GM12878 (cell line): ENCODE measurements around the gene SLC1A2. TPM values are rescaled to one million over a fixed set of nuclear protein-coding genes. Genes with fewer than 3 reads are reported as not detected.

Experiments used
- ATAC-seq: fragments of 200-7000 bp; cut with Tn5 transposase; 3 replicates; pipeline ENCODE4 v1.9.1; 2020; ENCODE audit warnings: mild to moderate bottlenecking, moderate library complexity
- BruUV-seq: library from RNA; stranded (reverse); fragments of 400-500 nt; replicated peaks from 2 replicates; lab custom pipeline; 2021; lab: Mats Ljungman, UMichigan
- CTCF ChIA-PET: fragments of 300-600 bp; sonication (Branson Sonifier 250); formaldehyde crosslinking; extraction: SDS; loops from one replicate; lab custom pipeline; 2021; ENCODE audit warnings: inconsistent platforms; lab: Yijun Ruan, JAX
- POLR2A ChIA-PET: fragments of 350-600 bp; formaldehyde crosslinking; extraction: SDS; loops from one replicate; lab custom pipeline; 2021; ENCODE audit warnings: inconsistent platforms; lab: Charles Lee
- RAD21 ChIA-PET: fragments of 300-600 bp; sonication (Branson Sonifier 250); formaldehyde crosslinking; loops from one replicate; lab custom pipeline; 2023; ENCODE audit warnings: antibody characterized with exemption; ENCODE audit not compliant: unreplicated experiment; lab: Charles Lee
- SMC1A ChIA-PET: fragments of 300-600 bp; sonication (Branson Sonifier 250); formaldehyde crosslinking; loops from one replicate; lab custom pipeline; 2023; ENCODE audit not compliant: unreplicated experiment, uncharacterized antibody; lab: Charles Lee
- DNase-seq: peaks from one replicate; pipeline ENCODE4 v3.0.0-alpha.2; 2011; ENCODE audit warnings: low read depth, low spot score
- FAIRE-seq: peaks from 3 replicates; lab custom pipeline; 2011; peaks lifted over from hg19 to GRCh38; lab: Jason Lieb, UNC
- H2AFZ ChIP-seq: 2 replicates; pipeline ENCODE4 v1.6.0; 2011; ENCODE audit warnings: low read depth, low read length, control low read depth; ENCODE audit not compliant: control insufficient read depth
- H3K27ac ChIP-seq: 2 replicates; pipeline ENCODE4 v1.5.1; 2011; ENCODE audit warnings: control low read depth; ENCODE audit not compliant: control insufficient read depth, insufficient read depth
- H3K27me3 ChIP-seq, 2 experiments: replicated peaks in 1 of 2; 2 replicates each; pipeline versions ENCODE4 v1.6.0 to v1.6.1; 2011; ENCODE audit warnings: low read length in 1 of 2; ENCODE audit not compliant: control insufficient read depth in 2 of 2, insufficient read depth in 2 of 2
- H3K36me3 ChIP-seq, 2 experiments: 2 replicates each; pipeline ENCODE4 v1.5.1; 2011; ENCODE audit warnings: low read length in 1 of 2; ENCODE audit not compliant: control insufficient read depth in 2 of 2, insufficient read depth in 2 of 2
- H3K4me1 ChIP-seq: 2 replicates; pipeline ENCODE4 v1.6.1; 2011; ENCODE audit warnings: mild to moderate bottlenecking, low read length, moderate library complexity, mixed read lengths; ENCODE audit not compliant: control insufficient read depth, insufficient read depth
- H3K4me2 ChIP-seq: 2 replicates; pipeline ENCODE4 v1.6.0; 2011; ENCODE audit warnings: control low read depth; ENCODE audit not compliant: control insufficient read depth, insufficient read depth
- H3K4me3 ChIP-seq: fragments of 200-600 bp; sonication (generic); 2 replicates; pipeline ENCODE4 v1.5.1; 2016
- H3K79me2 ChIP-seq: 2 replicates; pipeline ENCODE4 v1.6.0; 2011; ENCODE audit warnings: low read length; ENCODE audit not compliant: control insufficient read depth, insufficient read depth
- H3K9ac ChIP-seq: 2 replicates; pipeline ENCODE4 v1.8.0; 2011; ENCODE audit warnings: low read length, control low read depth, mixed read lengths; ENCODE audit not compliant: control insufficient read depth, insufficient read depth
- H3K9me3 ChIP-seq: replicated peaks from 3 replicates; pipeline ENCODE4 v1.5.1; 2011; ENCODE audit warnings: mild to moderate bottlenecking, low read length; ENCODE audit not compliant: control insufficient read depth, insufficient read depth
- H4K20me1 ChIP-seq: 2 replicates; pipeline ENCODE4 v1.6.0; 2011; ENCODE audit not compliant: control insufficient read depth, insufficient read depth
- CBX3 ChIP-seq: fragments of 200-600 bp; sonication (generic); IDR thresholded peaks from 2 replicates; pipeline ENCODE4 v1.6.1; 2016; ENCODE audit warnings: low read depth, borderline replicate concordance
- CHD2 ChIP-seq: IDR thresholded peaks from 2 replicates; pipeline ENCODE4 v1.6.1; 2011; ENCODE audit warnings: low read depth, low read length, improper control_type of control experiment, borderline replicate concordance
- EGR1 ChIP-seq, 2 experiments: IDR thresholded peaks; 1 replicate in 1 of 2; 2 replicates in 1 of 2; pipeline ENCODE4 v1.6.1; 2011 to 2012; ENCODE audit warnings: low read depth in 2 of 2, low read length in 2 of 2, borderline replicate concordance in 1 of 2, mild to moderate bottlenecking in 1 of 2, moderate library complexity in 1 of 2
- FOXM1 ChIP-seq: IDR thresholded peaks from 2 replicates; pipeline ENCODE4 v1.6.1; 2012; ENCODE audit warnings: low read depth, mild to moderate bottlenecking, inconsistent platforms, low read length, moderate library complexity
- IKZF1 ChIP-seq: fragments of 450-650 bp; conservative IDR thresholded peaks from 2 replicates; pipeline ENCODE4 v1.6.1; 2017; ENCODE audit warnings: antibody characterized with exemption, mild to moderate bottlenecking
- RAD21 ChIP-seq: IDR thresholded peaks from 2 replicates; pipeline ENCODE4 v1.6.1; 2011; ENCODE audit warnings: mild to moderate bottlenecking, low read depth, low read length, moderate library complexity; ENCODE audit not compliant: insufficient read depth
- SKIL ChIP-seq: fragments of 450-650 bp; IDR thresholded peaks from 2 replicates; pipeline ENCODE4 v1.6.1; 2017; ENCODE audit warnings: mild to moderate bottlenecking, low read depth, inconsistent platforms; ENCODE audit not compliant: poor library complexity, severe bottlenecking
- SP1 ChIP-seq: IDR thresholded peaks from one replicate; pipeline ENCODE4 v1.6.1; 2011; ENCODE audit warnings: low read depth, low read length
- ZNF592 ChIP-seq: fragments of 450-650 bp; IDR thresholded peaks from 2 replicates; pipeline ENCODE4 v1.6.1; 2017; ENCODE audit warnings: mild to moderate bottlenecking, moderate library complexity
- WGBS: methylation state at CpG from one replicate; pipeline ENCODE4 v1.1.6; 2016; ENCODE audit warnings: low lambda C conversion rate; ENCODE audit not compliant: insufficient replicate concordance, insufficient coverage; ENCODE audit errors: missing lambda C conversion rate; 5-methylcytosine and 5-hydroxymethylcytosine counted together
- in situ Hi-C: fragments of 300-500 bp; cut with MboI; formaldehyde crosslinking; loops from 9 replicates; pipeline ENCODE4 v1.14.3; 2018; ENCODE audit warnings: mixed read lengths
- intact Hi-C: fragments of 100-400 bp; cut with micrococcal nuclease; formaldehyde crosslinking; loops from one replicate; pipeline ENCODE4 v1.14.2; 2022; ENCODE audit not compliant: unreplicated experiment
- polyA plus RNA-seq, 11 experiments: library from polyadenylated mRNA; depleted of rRNA in 4 of 11; unstranded in 6 of 11; stranded (reverse) in 5 of 11; fragments of >200 nt; fragmentation: Nextera tagmentation in 4 of 11; fragmentation: Illumina TruSeq in 1 of 11; extraction: Ambion mirVana in 4 of 11; extraction: Trizol in 1 of 11; gene quantifications; 1 replicate in 1 of 11; 2 replicates in 10 of 11; pipeline versions ENCODE4 v1.2.1 to v1.2.3, GENCODE V29; 2011 to 2016; ENCODE audit warnings: inconsistent platforms in 2 of 11, missing spikeins in 2 of 11, low read depth in 1 of 11
- total RNA-seq, 4 experiments: library from RNA; depleted of rRNA in 3 of 4; stranded (reverse); fragments of >200 nt in 3 of 4; fragmentation: Illumina TruSeq in 1 of 4; extraction: Trizol in 1 of 4; gene quantifications; 2 replicates each; pipeline versions ENCODE4 v1.2.1 to v1.2.3, GENCODE V29; 2013 to 2021
- TF ChIP-seq, protein P1 (sequence below): fragments of 450-650 bp; IDR thresholded peaks from 2 replicates; pipeline ENCODE4 v1.6.1; 2016; ENCODE audit warnings: mild to moderate bottlenecking, moderate library complexity, borderline replicate concordance

The SLC1A2 gene
- total and polyA plus RNA-seq, 10 of the 15 experiments (the other 5 are each of a cell fraction or from before 2014, with no cell fraction given) = 0.01 to 0.84 (median 0.22) TPM; not detected in 1

GRCh38 chr11:35391922-35392688 lies 27.3 kb downstream of the SLC1A2 start:
- no peaks in the 10 kb centered on the region for H3K9me3 ChIP-seq
- peaks cover 25% of the 10 kb centered on the region for H3K4me1 ChIP-seq
- no peaks in the 10 kb centered on the region; a peak in 1 of 4 replicates for H3K27me3 ChIP-seq
- no peak for FAIRE-seq
- peak overlapping the region; percentile 7; the same call in 1 of the 2 replicates for H2AFZ ChIP-seq
- H3K79me2 ChIP-seq = no peaks in the 10 kb centered on the region
- DNase-seq = peak; percentile 45
- ChIA-PET CTCF (interaction anchor here (0.5 to 7.3 kb wide), 46 partner anchors 9 to 1029 kb away, joined by 3 to 172 read pairs (median 5); partner anchors contain the start of gene ELF5), RAD21 (interaction anchor here (0.6 to 7.6 kb wide), 26 partner anchors 11 to 879 kb away, joined by 3 to 100 read pairs (median 5); partner anchors contain the start of gene ELF5), SMC1A (interaction anchor here (0.7 to 7.6 kb wide), 47 partner anchors 8 to 948 kb away, joined by 3 to 110 read pairs (median 4); partner anchors contain the start of gene ELF5), POLR2A (no interaction called here)
- no peaks in the 10 kb centered on the region for H3K36me3 ChIP-seq
- intact Hi-C loops = loop anchor here (1.0 to 5.0 kb wide), 12 partner anchors 79 to 880 kb away; partner anchors contain the start of genes APIP, ELF5 and PDHX
- no peaks in the 10 kb centered on the region for H4K20me1 ChIP-seq
- no peak overlapping the region for H3K27ac ChIP-seq
- H3K9ac ChIP-seq = no peak overlapping the region
- WGBS = 10% methylated on average over 13 of the region's 13 CpGs
- no TSS peak for BruUV-seq
- peak overlapping the region; percentile 21; the same call in 1 of the 2 replicates for H3K4me3 ChIP-seq
- peak overlapping the region; percentile 65 for H3K4me2 ChIP-seq
- ATAC-seq = peak; percentile 87
- in situ Hi-C loops = loop anchor here (5.0 to 10.0 kb wide), 3 partner anchors 395 to 877 kb away; partner anchors contain the start of gene ELF5
- TF ChIP-seq EGR1 (IDR thresholded peaks at IDR 0.05; ENCODE audit: borderline replicate concordance in 1 of 2, low read depth in 2 of 2, low read length in 2 of 2) (peak in 1 of 2 experiments; percentile 60; a peak in 2 of 3 replicates), SKIL (peak; percentile 24), SP1 (no peak), RAD21 (peak; percentile 99), ZNF592 (no peak), CBX3 (no peak), FOXM1 (peak; percentile 65), CHD2 (0 out of 2 replicates have a peak, but pooled peaks have one; percentile 45), IKZF1 (0 out of 2 replicates have a peak, but pooled peaks have one; percentile 8)
- TF ChIP-seq, protein P1, sequence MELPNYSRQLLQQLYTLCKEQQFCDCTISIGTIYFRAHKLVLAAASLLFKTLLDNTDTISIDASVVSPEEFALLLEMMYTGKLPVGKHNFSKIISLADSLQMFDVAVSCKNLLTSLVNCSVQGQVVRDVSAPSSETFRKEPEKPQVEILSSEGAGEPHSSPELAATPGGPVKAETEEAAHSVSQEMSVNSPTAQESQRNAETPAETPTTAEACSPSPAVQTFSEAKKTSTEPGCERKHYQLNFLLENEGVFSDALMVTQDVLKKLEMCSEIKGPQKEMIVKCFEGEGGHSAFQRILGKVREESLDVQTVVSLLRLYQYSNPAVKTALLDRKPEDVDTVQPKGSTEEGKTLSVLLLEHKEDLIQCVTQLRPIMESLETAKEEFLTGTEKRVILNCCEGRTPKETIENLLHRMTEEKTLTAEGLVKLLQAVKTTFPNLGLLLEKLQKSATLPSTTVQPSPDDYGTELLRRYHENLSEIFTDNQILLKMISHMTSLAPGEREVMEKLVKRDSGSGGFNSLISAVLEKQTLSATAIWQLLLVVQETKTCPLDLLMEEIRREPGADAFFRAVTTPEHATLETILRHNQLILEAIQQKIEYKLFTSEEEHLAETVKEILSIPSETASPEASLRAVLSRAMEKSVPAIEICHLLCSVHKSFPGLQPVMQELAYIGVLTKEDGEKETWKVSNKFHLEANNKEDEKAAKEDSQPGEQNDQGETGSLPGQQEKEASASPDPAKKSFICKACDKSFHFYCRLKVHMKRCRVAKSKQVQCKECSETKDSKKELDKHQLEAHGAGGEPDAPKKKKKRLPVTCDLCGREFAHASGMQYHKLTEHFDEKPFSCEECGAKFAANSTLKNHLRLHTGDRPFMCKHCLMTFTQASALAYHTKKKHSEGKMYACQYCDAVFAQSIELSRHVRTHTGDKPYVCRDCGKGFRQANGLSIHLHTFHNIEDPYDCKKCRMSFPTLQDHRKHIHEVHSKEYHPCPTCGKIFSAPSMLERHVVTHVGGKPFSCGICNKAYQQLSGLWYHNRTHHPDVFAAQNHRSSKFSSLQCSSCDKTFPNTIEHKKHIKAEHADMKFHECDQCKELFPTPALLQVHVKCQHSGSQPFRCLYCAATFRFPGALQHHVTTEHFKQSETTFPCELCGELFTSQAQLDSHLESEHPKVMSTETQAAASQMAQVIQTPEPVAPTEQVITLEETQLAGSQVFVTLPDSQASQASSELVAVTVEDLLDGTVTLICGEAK = no peak
